Midbrain (tissue), 1 donor: ENCODE results near the gene ANO7.

ENCODE experiments used
- DNase-seq: peaks from one replicate; lab custom pipeline; 2025; lab: John Stamatoyannopoulos, UW

ANO7 gene

GRCh38 chr2:241273210-241274020 is 84.9 kb downstream of the ANO7 start:
- no peak for DNase-seq

- no peak for DNase-seq
Measured at GRCh38 chr2:241274127-241274526, 85.7 kb downstream of the ANO7 start.
